ENCODE measurements around the gene OR2V2.
A peak's percentile ranks its signal among the peaks of the same experiment; 100 is the strongest.

The OR2V2 gene

DNA sequence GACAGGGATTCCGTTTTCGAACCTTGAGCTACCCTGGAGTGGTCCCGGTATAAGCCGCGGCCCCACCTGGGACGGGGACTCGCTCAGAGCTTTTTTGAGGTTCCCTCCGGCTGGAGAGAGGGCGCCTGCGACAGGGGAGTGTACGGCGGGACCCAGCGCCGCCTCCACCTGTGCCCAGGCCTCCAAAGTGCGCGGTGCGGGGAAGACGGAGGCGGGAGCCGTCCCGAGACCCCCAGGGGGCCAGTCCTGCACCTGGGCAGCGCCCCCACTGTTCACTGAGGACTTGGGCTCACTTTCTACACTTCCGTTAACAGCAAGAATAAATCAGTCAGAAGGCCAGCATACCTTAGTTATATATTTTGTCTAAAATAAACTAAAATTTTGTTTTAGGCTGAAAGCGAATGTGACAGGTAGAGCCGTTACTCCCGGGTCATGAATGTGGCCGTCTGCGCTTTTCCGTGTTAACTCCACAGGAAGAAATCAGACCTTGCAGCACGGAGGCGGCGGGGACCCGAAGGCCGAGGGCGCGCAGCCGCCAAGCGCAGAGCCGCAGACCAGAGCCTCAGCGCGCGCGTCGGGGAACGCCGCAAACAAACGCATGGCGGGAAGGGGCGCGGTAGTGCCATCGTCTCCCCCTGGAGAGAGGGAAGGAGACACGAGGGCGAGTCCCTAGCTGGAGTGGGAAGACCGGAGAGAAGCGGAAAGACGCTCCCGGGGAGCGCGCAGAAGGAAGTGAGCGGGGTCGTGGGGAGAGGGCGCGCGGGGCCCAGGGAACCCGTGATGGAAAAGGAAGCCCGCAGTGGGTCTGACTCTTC, 43.5 kb downstream of the OR2V2 start:
- peak; percentile 45 for DNase-seq (ENCODE audit: low read depth)

DNA sequence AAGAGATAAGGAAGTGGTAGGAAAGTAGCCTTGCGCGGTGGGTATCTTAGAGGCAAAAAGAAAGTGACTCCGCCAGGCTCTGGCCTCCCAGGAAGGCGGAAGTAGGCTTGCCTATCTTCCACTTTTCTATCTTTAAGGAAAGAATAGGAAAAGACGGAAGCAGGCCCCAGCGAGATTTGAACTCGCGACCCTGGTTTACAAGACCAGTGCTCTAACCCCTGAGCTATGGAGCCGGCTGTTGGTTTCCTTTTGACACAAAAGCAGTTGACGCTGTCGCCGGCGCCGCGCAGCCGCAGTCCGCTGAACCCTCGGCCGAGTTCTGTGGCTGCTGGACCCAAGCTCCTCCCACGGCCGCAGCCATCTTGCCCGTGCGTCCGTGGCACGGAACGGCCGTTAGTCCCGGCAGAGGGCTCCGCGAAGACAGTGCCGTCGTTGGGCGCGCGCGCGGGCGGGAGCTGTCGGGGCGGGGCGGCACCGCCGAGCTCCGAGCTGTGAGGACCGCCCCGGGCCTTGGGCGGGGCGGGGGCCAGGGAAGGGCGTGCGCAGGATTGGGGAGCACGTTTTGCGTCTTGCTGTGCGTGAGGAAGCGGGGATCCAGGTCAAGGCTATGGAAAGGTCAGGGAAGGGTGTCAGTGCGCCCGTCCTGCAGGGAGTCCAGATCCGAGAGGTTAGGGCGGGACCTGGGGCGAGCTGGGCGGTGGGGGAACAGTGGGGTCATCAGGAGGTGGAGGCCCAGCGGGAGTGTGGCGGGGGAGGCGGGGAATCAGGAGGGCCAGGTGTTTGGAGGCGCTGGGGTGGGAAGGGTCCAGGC, 44.3 kb downstream of the OR2V2 start:
- DNase-seq (ENCODE audit: low read depth) = peak; percentile 92

- DNase-seq (ENCODE audit: low read depth) = no peak
These were observed 45.1 kb downstream of the OR2V2 start for GRCh38 chr5:181192337-181193046.

GRCh38 chr5:181193656-181194055, 46.3 kb downstream of the OR2V2 start:
- DNase-seq (ENCODE audit: low read depth) = no peak

GRCh38 chr5:181194489-181195248, 47.3 kb downstream of the OR2V2 start:
- DNase-seq (ENCODE audit: low read depth) = no peak

DNA sequence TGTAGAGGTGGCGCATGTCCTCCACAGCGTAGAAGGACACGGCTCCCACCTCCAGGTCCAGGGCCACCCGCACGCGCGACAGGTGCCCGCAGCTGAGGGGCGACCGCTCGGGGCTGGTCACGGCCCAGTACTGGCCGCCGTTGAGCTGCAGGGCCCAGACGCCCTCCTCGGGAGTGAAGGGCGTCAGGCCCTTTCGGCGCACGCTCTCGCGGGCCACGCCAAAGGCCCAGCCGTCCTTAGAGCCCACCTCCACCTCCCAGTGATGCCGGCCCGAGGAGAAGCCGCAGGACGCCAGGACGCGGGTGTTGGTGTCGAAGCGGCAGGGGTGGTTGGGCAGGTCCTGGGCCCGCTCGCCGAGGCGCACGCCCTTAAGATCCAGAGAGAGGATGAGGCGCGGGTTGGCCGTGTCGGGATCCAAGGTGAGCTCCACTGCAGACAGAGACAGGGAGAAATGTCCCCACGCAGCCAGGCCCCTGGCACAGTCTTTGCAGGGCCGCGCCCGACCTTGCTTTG, 47.9 kb downstream of the OR2V2 start:
- DNase-seq (ENCODE audit: low read depth) = no peak

DNA sequence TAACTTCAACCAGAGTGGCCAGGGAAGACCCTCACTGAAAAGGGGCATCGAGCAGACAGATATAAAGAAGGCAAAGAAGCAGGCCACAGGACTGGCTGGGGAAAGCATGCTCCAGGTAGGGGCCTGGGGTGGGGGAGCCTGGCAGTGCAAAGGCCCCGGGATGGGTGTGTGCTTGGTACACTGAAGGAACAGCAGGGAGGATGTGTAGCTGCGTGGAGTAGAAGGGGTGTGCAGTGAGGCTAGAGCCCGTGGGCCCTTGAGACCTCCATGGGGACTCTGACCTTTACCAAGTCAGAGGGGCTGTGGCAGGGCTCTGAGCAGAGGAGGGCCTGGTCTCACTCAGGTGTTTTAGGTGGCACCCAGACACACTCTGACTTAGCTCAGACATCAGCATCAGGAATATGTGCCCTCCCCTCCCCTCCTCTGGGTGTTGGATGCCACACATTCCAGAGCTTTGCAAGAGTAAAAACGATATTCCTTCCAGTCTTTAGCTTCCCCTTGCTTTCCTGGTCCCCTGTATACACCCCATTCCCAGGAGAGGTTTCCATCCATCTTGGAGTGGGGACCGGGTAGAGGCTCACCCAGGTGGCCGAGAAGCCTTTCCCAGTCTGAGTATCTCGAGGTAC, 50.1 kb downstream of the OR2V2 start:
- no peak for DNase-seq (ENCODE audit: low read depth)

DNA sequence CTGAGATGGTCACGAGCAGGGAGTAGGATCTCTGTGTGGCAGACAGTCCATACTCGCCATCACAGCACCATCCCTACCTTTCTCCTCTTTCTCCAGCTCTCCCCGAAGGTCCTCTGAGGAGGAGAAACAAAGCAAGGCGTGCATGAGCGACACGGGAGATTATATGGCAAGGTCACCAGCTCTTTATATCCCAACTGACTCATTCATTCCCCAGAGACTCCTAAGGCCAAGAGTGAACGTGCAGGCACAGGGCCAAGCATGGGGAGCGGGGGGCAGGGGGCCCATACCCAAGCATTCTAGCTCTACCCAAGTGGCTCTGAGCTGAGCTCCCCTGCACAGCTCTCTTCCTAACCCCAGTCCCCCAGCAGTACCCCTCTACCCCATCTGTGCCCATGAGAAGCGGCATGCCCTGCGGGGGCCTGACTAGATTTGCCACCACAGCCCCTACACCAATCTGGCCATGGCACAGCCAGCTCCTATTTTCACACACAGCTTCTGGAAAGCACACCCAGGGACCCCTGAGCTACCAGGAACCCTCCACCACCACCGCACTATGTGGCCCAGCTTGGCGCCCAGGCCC, 50.8 kb downstream of the OR2V2 start:
- no peak for DNase-seq (ENCODE audit: low read depth)

GRCh38 chr5:181198905-181199519, 51.6 kb downstream of the OR2V2 start:
- DNase-seq (ENCODE audit: low read depth) = no peak

GRCh38 chr5:181199881-181200638, 52.7 kb downstream of the OR2V2 start:
- no peak for DNase-seq (ENCODE audit: low read depth)

GRCh38 chr5:181200816-181201215, 53.4 kb downstream of the OR2V2 start:
- no peak for DNase-seq (ENCODE audit: low read depth)

- DNase-seq (ENCODE audit: low read depth) = no peak
These were observed 55.8 kb downstream of the OR2V2 start for GRCh38 chr5:181203093-181203711.

GRCh38 chr5:181203777-181204112, 56.4 kb downstream of the OR2V2 start:
- DNase-seq (ENCODE audit: low read depth) = no peak

DNA sequence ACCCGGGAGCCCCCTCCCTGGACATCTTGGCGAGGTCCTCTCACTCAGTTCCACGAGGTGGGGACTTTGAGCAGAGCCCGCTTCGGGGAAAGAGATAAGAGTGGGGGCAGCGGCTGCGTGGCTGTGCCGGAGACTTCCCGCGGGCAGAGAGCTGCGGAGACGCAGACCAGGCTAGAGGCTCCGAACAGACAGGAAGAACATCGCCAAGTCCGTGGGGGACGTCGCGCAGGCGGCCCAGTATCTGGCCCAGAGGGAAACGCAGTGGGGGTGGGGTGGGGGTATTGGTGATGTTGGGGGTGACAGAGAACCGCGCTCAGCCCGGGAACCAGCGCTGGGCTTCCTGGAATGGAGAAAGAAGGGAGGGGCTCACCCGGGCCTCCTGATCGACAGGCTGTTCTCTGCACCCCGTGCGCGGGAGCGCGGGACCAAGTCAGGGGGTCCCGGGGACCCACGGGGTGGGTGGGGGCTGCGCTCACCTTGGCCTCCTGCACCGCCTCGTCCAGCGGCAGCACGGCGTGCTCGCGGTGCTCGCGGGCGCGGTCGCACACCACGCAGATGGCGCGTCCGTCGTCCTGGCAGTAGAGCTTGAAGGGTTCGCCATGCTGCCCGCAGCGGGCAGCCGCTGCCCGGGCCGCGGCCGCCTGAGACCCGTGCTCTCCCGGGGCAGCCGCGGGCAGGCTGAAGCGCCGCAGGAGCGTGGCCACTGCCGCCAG, 56.9 kb downstream of the OR2V2 start:
- no peak for DNase-seq (ENCODE audit: low read depth)

DNA sequence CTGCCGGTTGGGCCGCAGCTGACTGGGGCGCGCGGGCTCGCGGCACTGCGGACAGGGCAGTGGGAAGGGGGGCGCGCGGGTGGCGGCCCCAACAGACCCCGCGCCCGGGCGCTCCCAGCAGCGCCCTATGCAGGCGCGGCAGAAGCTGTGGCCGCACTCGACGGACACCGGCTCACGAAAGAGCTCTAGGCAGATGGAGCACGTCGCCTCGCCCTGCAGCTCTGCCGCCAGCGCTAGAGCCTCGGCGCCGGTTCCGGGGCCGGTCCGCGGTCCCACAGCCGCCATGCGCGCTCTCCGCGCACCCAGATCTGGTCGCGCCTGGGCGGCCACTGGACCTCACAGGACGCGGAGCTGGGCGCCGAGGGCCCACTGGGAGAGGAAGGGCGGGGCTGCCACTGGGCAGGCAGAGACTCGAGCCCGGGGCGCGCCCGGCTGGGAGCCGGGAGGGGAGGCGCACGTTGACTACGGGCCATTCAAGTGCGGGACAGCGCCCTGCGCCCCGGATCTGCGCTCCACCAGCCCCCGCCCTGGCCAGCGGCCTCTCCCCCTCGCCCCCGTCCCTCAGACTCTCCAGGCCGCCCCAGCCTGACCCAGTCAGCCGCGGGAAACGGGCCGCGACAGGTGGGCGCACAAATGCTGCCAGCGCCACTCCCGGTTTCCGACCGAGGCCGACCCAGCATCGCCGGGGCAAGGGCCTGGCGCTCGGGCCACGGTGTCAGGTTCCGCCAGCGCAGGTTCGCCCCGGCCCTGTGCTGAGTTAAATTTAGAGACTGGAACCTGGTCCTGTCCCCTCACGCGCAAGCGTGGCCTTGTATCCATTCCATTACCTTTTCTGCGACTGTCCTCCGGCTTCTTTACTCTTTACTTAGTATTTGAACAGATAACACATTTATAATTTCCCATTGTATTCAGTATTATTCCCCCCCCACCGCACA, 57.7 kb downstream of the OR2V2 start, which contains the start of gene TRIM7:
TSS of gene TRIM7 (minus strand) at position 371 of the 935 bp plus-strand sequence. CDS start at position 285, 86 bp downstream.
- DNase-seq (ENCODE audit: low read depth) = no peak

DNA sequence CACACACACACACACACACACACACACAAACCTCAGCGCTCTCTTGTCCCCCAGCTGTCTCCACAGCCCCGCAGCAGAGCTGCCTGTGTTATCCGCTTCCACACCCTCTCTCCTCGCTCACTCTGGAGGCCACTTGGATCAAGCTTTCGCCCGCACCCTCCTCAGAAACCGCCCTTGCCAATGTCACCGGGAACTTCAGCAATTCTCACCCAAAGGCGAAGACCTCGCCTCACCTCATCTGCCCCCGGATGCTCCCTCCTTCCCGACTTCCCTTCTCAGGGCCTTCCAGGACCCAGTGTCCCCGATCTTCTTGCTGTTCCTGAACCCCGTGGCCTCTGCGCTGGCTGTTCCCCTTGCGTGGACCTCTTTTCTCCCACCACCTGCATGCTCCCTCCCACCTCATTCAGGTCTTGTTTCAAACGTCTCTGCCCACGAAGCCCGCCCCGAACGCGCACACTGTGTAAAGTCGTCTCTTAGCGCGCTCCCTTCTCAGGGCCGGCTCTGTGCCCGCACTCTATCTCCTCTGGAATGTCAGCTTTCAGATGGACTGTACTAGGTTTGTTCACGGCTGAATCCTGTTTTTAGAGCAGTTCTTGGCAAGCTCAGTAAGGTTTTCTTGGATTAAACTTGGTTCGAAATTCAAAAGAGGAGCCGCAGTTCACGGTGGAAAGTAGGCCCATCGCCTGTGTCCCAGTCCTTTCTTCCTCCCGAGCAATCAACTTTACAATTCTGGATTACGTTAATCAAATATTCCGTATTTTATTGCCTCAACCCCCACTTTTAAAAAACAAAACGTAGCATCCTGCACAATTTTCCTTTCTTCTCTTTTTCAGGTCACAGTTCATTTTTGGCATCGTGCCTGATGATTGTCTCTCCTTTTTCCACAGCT, 58.6 kb downstream of the OR2V2 start:
- no peak for DNase-seq (ENCODE audit: low read depth)

All from activated T-helper 9 cell treated with anti-CD3 and anti-CD28 coated beads, Interleukin-2, amount 50 U/mL, for 16 hours (primary cell).